CD4-positive, alpha-beta T cell (primary cell): Measurements from ENCODE around the gene SMYD3. TPM values are rescaled to one million over a fixed set of nuclear protein-coding genes. Genes with fewer than 3 reads are reported as not detected.

ENCODE experiments used
- ATAC-seq: fragments of 200-7000 bp; cut with Tn5 transposase; one replicate; pipeline ENCODE4 v1.10.0; 2022; ENCODE audit warnings: mild to moderate bottlenecking; ENCODE audit not compliant: poor library complexity
- CTCF ChIA-PET: fragments of 350-600 bp; sonication (Branson Sonifier 250); formaldehyde crosslinking; loops from one replicate; lab custom pipeline; 2021; ENCODE audit warnings: antibody characterized with exemption, inconsistent platforms; lab: Charles Lee
- POLR2A ChIA-PET: fragments of 350-600 bp; sonication (Branson Sonifier 250); formaldehyde crosslinking; loops from one replicate; lab custom pipeline; 2021; ENCODE audit warnings: antibody characterized with exemption, inconsistent platforms; lab: Charles Lee
- DNase-seq, 14 experiments: peaks; one replicate each; pipeline ENCODE4 v3.0.0-alpha.2; 2013 to 2020; ENCODE audit warnings: mixed read lengths in 2 of 14
- H3K27ac ChIP-seq, 2 donors: one replicate each; pipeline versions ENCODE4 v1.5.1 to v1.7.0; 2013; ENCODE audit warnings: low read length in 2 of 2, low read depth in 1 of 2, mild to moderate bottlenecking in 1 of 2
- H3K27me3 ChIP-seq, 2 experiments: 1 replicate in 1 of 2; 2 replicates in 1 of 2; pipeline versions ENCODE4 v1.6.1 to v1.7.0; 2013; ENCODE audit warnings: low read length in 2 of 2, control low read depth in 1 of 2, mild to moderate bottlenecking in 1 of 2, moderate library complexity in 1 of 2; ENCODE audit not compliant: insufficient read depth in 2 of 2, control insufficient read depth in 1 of 2
- H3K36me3 ChIP-seq: one replicate; pipeline ENCODE4 v1.6.1; 2013; ENCODE audit warnings: low read length, control low read depth; ENCODE audit not compliant: insufficient read depth
- H3K4me1 ChIP-seq: one replicate; pipeline ENCODE4 v1.6.1; 2013; ENCODE audit warnings: low read length, control low read depth; ENCODE audit not compliant: insufficient read depth
- H3K4me3 ChIP-seq: one replicate; pipeline ENCODE4 v1.5.1; 2013; ENCODE audit warnings: mild to moderate bottlenecking, low read length, moderate library complexity
- H3K9me3 ChIP-seq, 2 experiments: 1 replicate in 1 of 2; 2 replicates in 1 of 2; pipeline versions ENCODE4 v1.6.1 to v1.7.0; 2013; ENCODE audit warnings: low read length in 2 of 2, mild to moderate bottlenecking in 2 of 2, control low read depth in 1 of 2, moderate library complexity in 1 of 2; ENCODE audit not compliant: control insufficient read depth in 1 of 2, insufficient read depth in 1 of 2
- H3K27ac Mint-ChIP-seq: one replicate; pipeline ENCODE4 v1.8.0; 2020; ENCODE audit warnings: mixed read lengths
- H3K27me3 Mint-ChIP-seq: one replicate; pipeline ENCODE4 v1.8.0; 2021; ENCODE audit warnings: mixed read lengths
- H3K36me3 Mint-ChIP-seq: one replicate; pipeline ENCODE4 v1.8.0; 2021; ENCODE audit warnings: low read depth, mixed read lengths
- H3K4me1 Mint-ChIP-seq: one replicate; pipeline ENCODE4 v1.8.0; 2021; ENCODE audit warnings: low read depth, mixed read lengths
- H3K4me3 Mint-ChIP-seq: one replicate; pipeline ENCODE4 v1.8.0; 2020; ENCODE audit warnings: mild to moderate bottlenecking, mixed read lengths
- H3K9me3 Mint-ChIP-seq: one replicate; pipeline ENCODE4 v1.8.0; 2020; ENCODE audit warnings: mixed read lengths
- intact Hi-C, 2 experiments: fragments of 100-400 bp; cut with DNase I in 1 of 2; cut with micrococcal nuclease in 1 of 2; formaldehyde crosslinking; loops; one replicate each; pipeline versions ENCODE4 v1.15.1 to v1.9.0; 2023 to 2025; cut with DNase I, micrococcal nuclease
- total RNA-seq, 174 experiments: library from RNA in 2 of 174; stranded (reverse) in 2 of 174; gene quantifications; one replicate each; pipeline ENCODE4 v1.2.3 and lab custom pipeline; 2021 to 2026
- TF ChIP-seq, protein P1 (sequence below): fragments of 200-600 bp; IDR thresholded peaks from one replicate; pipeline ENCODE4 v1.8.0; 2022; ENCODE audit warnings: antibody characterized with exemption, mild to moderate bottlenecking

The SMYD3 gene
- total RNA-seq, 2 experiments from 2014 or later: 18.8 to 19.6 TPM

DNA sequence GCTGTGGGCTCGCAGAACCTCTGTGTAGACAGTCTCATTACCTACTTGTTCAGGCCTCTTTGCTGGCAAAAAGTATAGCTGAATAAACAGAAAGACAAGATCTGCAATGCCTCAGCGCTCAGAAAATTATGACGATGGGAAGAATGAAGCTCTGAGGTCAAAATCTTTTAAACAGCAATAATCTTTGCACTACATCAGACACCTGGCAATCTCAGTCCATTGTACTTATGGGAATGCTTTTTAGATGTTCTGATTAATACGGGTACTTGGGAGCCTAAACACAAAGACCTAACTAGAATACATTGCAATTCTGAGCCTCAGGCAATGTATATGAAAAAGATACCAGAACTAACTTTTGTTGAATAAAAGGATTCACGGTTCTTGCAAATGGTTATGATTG lies 410.7 kb downstream of the SMYD3 start:
- H3K9me3 Mint-ChIP-seq: peaks cover 5% of the 10 kb centered on the region
- Histone ChIP-seq H3K27me3 (no peaks in the 10 kb centered on the region), H3K9me3 (no peaks in the 10 kb centered on the region), H3K27ac (no peak overlapping the region), H3K4me1 (no peaks in the 10 kb centered on the region), H3K4me3 (no peak overlapping the region), H3K36me3 (no peaks in the 10 kb centered on the region)
- intact Hi-C loops: no loop called here
- CTCF ChIA-PET: no interaction called here
- DNase-seq: no peak
- TF ChIP-seq, protein P1, sequence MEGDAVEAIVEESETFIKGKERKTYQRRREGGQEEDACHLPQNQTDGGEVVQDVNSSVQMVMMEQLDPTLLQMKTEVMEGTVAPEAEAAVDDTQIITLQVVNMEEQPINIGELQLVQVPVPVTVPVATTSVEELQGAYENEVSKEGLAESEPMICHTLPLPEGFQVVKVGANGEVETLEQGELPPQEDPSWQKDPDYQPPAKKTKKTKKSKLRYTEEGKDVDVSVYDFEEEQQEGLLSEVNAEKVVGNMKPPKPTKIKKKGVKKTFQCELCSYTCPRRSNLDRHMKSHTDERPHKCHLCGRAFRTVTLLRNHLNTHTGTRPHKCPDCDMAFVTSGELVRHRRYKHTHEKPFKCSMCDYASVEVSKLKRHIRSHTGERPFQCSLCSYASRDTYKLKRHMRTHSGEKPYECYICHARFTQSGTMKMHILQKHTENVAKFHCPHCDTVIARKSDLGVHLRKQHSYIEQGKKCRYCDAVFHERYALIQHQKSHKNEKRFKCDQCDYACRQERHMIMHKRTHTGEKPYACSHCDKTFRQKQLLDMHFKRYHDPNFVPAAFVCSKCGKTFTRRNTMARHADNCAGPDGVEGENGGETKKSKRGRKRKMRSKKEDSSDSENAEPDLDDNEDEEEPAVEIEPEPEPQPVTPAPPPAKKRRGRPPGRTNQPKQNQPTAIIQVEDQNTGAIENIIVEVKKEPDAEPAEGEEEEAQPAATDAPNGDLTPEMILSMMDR: no peak
- H3K27me3 Mint-ChIP-seq: no peaks in the 10 kb centered on the region
- POLR2A ChIA-PET: no interaction called here
- ATAC-seq: no peak
- H3K36me3 Mint-ChIP-seq: peaks cover 40% of the 10 kb centered on the region
- H3K4me1 Mint-ChIP-seq: no peaks in the 10 kb centered on the region
- H3K27ac Mint-ChIP-seq: no peak overlapping the region
- H3K4me3 Mint-ChIP-seq: no peak overlapping the region

DNA sequence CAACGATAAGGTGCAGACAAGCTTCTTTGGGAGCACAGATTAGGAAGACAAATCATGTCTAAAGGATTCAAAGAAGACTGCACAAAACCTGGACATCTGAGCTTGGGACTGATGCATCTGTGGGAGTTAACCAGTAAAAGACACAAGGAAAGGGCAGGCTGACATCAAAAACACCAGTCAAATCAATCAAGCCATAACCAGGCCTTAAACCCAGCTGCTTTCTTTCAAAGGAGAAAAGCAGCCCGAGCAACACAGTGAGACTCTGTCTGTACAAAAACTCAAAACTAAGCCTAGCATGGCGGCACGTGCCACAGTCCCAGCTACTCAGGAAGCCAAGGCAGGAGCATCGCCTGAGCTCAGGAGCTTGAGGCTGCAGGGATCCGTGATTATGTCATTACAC lies 411.6 kb downstream of the SMYD3 start:
- ChIA-PET POLR2A (no interaction called here), CTCF (no interaction called here)
- no peak overlapping the region for H3K27ac ChIP-seq
- Mint-ChIP-seq H3K27me3 (no peaks in the 10 kb centered on the region), H3K4me3 (no peak overlapping the region), H3K4me1 (no peaks in the 10 kb centered on the region), H3K27ac (no peak overlapping the region), H3K36me3 (peaks cover 47% of the 10 kb centered on the region), H3K9me3 (peaks cover 5% of the 10 kb centered on the region)
- no peaks in the 10 kb centered on the region for H3K27me3 ChIP-seq
- H3K36me3 ChIP-seq: no peaks in the 10 kb centered on the region
- ATAC-seq: no peak
- H3K4me3 ChIP-seq: no peak overlapping the region
- no peak for DNase-seq
- no peaks in the 10 kb centered on the region for H3K4me1 ChIP-seq
- peaks cover 0 to 6% of the 10 kb centered on the region in 2 experiments for H3K9me3 ChIP-seq
- intact Hi-C loops: no loop called here
- TF ChIP-seq, protein P1: no peak

DNA sequence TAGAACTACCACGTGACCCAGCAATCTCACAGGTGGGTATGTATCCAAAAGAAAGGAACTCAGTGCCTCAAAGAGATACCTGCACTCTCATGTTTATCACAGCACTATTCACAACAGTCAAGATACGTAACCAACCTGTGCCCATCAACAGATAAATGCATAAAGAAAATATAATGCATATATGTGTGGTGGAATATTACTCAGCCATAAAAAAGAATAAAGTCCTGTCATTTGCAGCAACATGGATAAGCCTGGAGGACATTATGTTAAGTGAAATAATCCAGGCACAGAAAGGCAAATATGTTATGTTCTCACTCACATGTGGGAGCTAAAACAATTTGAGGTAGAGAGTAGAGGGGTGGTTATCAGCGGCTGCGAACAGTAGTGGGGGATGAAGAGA lies 413.8 kb downstream of the SMYD3 start:
- H3K27me3 Mint-ChIP-seq: no peaks in the 10 kb centered on the region
- Histone ChIP-seq H3K27me3 (no peaks in the 10 kb centered on the region), H3K4me3 (no peak overlapping the region), H3K9me3 (peaks cover 0 to 7% of the 10 kb centered on the region in 2 experiments), H3K27ac (no peak overlapping the region), H3K36me3 (no peaks in the 10 kb centered on the region), H3K4me1 (no peaks in the 10 kb centered on the region)
- H3K4me3 Mint-ChIP-seq: no peak overlapping the region
- peaks cover 5% of the 10 kb centered on the region for H3K9me3 Mint-ChIP-seq
- H3K4me1 Mint-ChIP-seq: no peaks in the 10 kb centered on the region
- ChIA-PET CTCF (no interaction called here), POLR2A (no interaction called here)
- intact Hi-C loops: no loop called here
- TF ChIP-seq, protein P1: no peak
- no peak overlapping the region for H3K27ac Mint-ChIP-seq
- DNase-seq (no peak), ATAC-seq (no peak)
- H3K36me3 Mint-ChIP-seq: peaks cover 54% of the 10 kb centered on the region
